HK-2 (cell line): ENCODE results near the gene GCK.
"Not testable (repeated sequence)": the region's sequence is repeated elsewhere in the genome, so short reads cannot be mapped to it uniquely, and the experiment has no call there.

Experiments used
- DNase-seq: peaks from one replicate; pipeline ENCODE4 v3.0.0-alpha.2; 2018; ENCODE audit not compliant: unreplicated experiment

The GCK gene

DNA sequence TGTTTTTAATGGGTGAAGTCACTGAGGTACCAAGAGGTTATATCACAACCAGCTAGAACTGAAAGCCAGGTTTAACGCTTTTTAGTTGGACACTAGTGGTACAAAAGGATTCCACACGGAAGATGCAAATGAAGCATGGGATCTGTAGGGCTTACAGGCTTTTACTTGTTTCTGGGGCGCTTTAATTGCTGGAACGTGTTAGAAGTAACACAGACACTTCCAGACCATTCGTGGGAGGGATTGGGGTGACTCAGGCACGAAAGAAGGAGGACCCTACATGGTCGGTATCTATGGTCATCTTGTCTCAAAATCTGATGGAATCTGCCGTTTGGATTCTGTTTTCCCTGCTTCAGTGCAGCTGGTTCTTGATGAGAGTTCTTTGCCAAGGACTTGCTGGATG is 12.6 kb upstream of the GCK start:
- no peak for DNase-seq

DNA sequence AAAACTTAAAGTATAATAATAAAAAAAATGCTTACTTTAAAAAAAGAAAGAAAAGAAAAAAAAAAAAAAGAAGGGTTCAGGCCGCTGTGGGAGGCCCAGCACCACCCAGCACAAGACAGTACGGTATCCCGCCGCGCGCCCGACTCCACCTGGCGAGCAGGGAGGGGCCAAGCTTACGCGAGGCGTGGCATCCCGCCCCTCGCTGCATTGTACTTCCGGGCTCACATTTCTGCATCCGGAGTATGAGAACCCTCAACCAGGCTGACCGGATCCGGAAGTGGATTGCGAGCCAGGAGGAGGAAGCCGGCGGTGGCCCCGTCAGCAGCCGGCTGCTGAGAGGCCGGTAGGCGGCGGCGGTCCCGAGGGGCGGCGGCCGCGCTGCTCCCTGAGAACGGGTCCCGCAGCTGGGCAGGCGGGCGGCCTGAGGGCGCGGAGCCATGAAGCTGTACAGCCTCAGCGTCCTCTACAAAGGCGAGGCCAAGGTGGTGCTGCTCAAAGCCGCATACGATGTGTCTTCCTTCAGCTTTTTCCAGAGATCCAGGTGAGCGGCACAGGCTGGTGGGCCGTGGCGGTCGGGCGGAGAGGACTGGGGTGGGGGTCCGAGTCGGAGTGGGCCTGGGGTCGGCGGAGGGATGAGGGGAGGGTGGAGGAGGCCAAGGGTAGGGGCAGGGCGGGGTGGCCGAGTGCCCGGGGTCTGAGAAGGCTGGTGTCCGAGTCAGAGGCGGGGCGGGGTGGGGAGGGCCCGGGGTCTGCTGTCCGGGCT is 11.6 kb upstream of the GCK start, which contains the start of gene YKT6:
Gene YKT6 (plus strand): TSS at position 280 of the 763 bp plus-strand sequence. CDS start 158 bp downstream, at position 438.
- DNase-seq, result peak; percentile 95

DNA sequence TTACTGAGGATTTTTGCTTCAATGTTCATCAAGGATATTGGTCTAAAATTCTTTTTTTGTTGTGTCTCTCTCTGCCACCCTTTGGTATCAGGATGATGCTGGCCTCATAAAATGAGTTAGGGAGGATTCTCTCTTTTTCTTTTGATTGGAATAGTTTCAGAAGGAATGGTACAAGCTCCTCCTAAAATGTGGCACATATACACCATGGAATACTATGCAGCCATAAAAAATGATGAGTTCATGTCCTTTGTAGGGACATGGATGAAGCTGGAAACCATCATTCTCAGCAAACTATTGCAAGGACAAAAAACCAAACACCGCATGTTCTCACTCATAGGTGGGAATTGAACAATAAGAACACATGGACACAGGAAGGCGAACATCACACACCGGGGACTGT is 10.9 kb upstream of the GCK start:
- DNase-seq, result not testable (repeated sequence)

DNA sequence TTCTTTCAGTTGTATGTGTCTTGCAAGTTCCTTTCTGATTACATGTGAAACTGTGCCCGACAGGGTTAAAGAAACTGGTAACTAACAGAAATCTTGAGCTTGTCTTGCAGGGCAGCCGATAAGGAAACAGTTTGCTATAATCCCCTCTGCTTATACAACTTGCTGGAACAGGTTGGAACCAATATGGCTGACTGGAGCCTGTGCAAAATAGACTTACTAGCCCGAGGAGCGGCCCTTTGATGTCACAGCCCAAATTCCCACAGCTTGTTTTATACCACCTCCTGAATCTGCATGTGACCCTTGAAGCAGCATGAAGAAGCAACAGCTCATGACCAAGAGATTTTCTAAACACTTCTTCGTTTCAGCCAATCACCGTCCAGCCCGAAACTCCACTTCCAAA is 8.2 kb upstream of the GCK start:
- DNase-seq, result no peak

DNA sequence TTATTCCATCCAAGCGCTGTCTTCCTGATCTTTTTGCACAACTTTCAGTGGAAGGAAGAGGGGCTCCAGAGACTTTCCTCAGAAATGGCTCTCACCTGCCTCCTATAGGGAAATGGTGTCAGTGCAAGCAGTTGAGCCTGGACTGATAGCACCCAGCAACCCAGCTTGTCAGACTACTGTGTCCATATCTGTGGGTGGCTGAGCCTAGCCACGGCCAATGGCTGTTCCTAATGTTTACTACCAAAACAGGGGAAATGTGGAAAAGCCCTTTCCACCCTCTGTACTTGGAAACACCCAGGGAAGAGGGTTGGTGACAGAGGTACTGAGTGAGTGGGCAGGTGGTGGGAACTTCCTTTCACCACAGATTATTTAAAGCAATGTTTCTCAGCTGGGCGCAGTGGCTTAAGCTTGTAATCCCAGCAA is 7.2 kb upstream of the GCK start:
- DNase-seq, result peak; percentile 27

- DNase-seq, result no peak
Measured at GRCh38 chr7:44195889-44196288, 6.7 kb upstream of the GCK start.

GRCh38 chr7:44194562-44195145 is 5.4 kb upstream of the GCK start:
- DNase-seq, result no peak

GRCh38 chr7:44194069-44194468 is 4.8 kb upstream of the GCK start:
- no peak for DNase-seq

DNA sequence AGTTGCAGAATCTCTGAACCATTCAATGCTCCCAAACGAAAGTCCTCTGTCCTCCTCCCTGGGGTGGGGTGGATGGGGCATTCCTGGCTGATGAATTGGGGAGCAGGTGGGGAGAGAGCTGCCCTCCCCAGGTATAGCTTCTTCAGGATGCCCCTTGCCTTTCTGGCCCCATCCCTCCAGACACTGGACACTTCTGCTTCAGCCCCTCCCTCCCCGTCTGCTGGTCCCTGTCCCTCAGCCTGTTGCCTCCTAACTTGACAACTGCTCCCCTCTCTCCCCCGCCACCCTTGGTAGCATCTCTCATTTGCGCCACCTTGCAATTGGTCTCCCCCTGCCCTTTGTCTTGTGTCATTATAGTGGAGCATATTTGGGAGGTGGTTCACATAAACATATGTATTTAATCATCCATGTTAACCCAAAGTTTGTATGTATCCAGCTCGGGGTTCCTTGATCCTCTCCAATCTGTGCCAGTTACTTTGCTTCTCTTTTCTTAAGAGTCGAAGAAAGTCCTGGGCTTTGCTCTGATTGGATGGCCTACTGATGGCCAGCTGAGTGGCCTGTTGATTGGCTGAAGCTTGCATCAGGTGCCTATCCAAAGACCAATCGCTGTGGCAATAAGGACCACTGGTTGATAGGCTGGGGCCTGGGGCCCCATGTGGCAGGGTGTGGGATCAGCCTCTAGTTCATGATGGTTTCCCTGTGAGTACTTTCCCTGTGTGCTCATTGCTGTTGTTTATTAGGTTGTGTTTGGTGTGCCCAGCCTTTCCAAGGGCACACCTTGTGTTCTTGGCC is 4.0 kb upstream of the GCK start:
- DNase-seq, result no peak

- no peak for DNase-seq
Measured at GRCh38 chr7:44191171-44191570, 1.9 kb upstream of the GCK start.

GRCh38 chr7:44189993-44190872 is 994 bp upstream of the GCK start:
- no peak for DNase-seq

DNA sequence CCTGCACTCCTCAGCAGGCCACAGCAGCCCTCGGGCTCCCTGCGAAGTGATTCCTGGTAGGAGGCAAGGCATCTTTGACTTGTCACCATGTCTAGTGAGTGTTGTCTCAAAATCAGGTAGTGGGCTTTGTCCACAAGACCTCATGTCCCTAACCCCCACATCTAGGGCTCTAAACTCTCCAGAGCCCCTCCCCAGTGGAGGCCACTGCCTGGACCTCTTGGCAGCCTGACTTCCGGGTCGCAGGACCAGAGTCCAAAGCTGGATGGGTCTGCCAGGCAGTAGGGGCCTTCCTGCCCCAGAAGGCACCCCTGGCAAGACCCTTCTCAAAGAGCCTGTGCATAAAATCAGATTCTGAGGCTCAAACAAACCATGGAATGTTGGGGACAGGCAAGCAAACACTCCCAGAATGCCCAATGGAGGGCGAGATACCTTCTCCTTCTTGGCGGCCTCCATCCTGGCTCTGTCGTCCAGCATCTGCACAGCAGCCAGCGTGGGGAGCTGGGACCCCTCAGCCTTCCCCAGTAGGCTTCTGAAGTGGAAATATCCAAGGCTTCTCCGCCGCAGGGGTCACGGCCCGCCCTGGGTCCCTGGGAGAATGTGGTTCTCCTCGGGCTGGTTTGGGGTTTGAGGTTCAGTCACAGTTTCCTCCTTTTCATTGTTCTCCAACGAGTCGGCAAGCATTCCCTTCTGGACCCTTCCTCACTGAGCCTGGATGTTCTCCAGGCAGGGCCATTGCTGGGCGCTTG is 586 bp downstream of the GCK start:
- DNase-seq, result no peak

- no peak for DNase-seq
Measured at GRCh38 chr7:44187636-44188416, 1.4 kb downstream of the GCK start.

DNA sequence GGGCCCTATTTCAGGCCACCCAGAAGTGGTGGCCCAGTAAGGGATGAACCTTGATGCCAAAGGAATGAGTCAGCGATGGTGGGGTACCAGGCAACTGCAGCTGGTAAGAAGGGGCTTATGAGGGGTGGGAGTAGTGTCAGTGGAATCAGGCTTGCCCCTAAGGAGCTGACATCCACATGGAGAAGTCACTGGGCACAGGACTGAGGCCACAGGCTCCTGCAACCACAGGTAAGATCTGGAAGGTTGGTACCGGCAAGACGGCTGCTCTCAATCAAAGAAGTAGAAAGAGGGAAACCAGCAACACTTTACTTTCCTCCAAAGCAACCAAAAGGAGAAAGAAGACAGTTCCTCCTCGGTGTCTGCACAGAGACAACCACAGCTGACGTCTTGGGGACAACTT is 2.5 kb downstream of the GCK start:
- no peak for DNase-seq

DNA sequence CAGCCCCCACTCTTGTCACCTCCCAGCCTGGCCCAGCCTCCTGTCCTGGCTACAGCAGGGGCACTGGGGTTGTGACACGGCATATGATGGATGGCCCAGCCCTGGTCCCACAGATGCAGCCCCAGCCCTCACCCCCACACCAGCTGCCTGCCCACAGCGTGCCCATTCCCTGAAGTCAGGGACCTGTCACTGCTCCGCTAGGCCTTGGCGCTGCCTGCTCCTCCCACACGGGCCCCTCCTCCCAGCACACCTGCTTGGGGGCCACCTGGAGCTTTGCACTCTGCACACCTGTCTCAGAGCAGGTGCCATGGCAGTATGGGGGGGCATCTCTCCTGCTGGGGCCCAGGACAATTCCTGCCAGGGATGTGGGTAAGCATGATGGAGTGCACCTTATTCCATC is 3.5 kb downstream of the GCK start:
- DNase-seq, result no peak

- DNase-seq, result no peak
Measured at GRCh38 chr7:44184873-44185446, 4.3 kb downstream of the GCK start.

GRCh38 chr7:44184206-44184872 is 4.9 kb downstream of the GCK start:
- DNase-seq, result peak; percentile 71

GRCh38 chr7:44183386-44183785 is 5.9 kb downstream of the GCK start:
- no peak for DNase-seq

DNA sequence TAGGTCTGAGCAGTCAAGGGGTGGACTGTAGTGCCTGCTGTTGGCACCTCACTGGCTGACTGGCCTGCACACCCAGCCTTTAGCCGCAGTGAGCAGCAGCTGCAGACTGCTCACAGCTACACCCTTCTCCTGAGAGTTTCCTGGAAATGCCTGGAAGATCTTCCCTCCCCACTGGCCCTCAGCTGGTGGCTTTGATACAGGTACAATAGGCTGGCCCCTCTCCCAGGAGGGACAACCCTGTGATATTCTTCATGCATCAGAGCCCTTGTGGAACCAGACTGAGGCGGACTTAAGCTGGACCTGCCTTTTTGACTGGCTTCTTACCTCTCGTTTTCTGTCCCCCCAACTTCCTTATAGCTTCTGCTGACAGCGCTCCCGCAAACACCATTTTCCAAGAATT is 6.4 kb downstream of the GCK start:
- DNase-seq, result no peak
